ENCODE data around the gene STPG1.

- TF ChIP-seq CTCF (conservative IDR thresholded peaks at IDR 0.05 in 1 of 2, IDR thresholded peaks at IDR 0.05 in 1 of 2; ENCODE audit: extremely low read depth in 1 of 2, insufficient read depth in 1 of 2, low read depth in 1 of 2, low read length in 2 of 2) (no peak), EZH2 (IDR thresholded peaks at IDR 0.05; ENCODE audit: borderline replicate concordance, low read length) (no peak)
Measured at GRCh38 chr1:24336075-24336474, 77.5 kb downstream of the STPG1 start.

Measured in mammary epithelial cell (primary cell).